Kidney (tissue), 14 donors: Measurements from ENCODE around the gene MS4A10. TPM values are rescaled to one million over a fixed set of nuclear protein-coding genes. Genes with fewer than 3 reads are reported as not detected.
"Not testable (repeated sequence)": the region's sequence is repeated elsewhere in the genome, so short reads cannot be mapped to it uniquely, and the experiment has no call there.

Source experiments
- DNase-seq, 5 donors: peaks; one replicate each; pipeline ENCODE4 v3.0.0-alpha.2; 2013 to 2020
- FAIRE-seq: peaks from 2 replicates; lab custom pipeline; 2012; peaks lifted over from hg19 to GRCh38; lab: Jason Lieb, UNC
- H3K27ac ChIP-seq, 2 donors: one replicate each; pipeline ENCODE4 v1.7.0; 2013; ENCODE audit warnings: low read depth in 2 of 2, low read length in 2 of 2, inconsistent platforms in 1 of 2
- H3K27me3 ChIP-seq: one replicate; pipeline ENCODE4 v1.7.1; 2013; ENCODE audit warnings: low read length, inconsistent platforms; ENCODE audit not compliant: control insufficient read depth, insufficient read depth
- H3K36me3 ChIP-seq, 3 donors: one replicate each; pipeline versions ENCODE4 v1.7.0 to v1.7.1; 2013; ENCODE audit warnings: low read length in 3 of 3, control low read depth in 1 of 3, inconsistent platforms in 1 of 3; ENCODE audit not compliant: insufficient read depth in 3 of 3, control insufficient read depth in 2 of 3
- H3K4me1 ChIP-seq, 3 donors: one replicate each; pipeline versions ENCODE4 v1.7.0 to v1.7.1; 2013; ENCODE audit warnings: low read length in 3 of 3, inconsistent platforms in 1 of 3, low read depth in 1 of 3; ENCODE audit not compliant: control insufficient read depth in 2 of 3, insufficient read depth in 2 of 3
- H3K4me3 ChIP-seq, 3 donors: one replicate each; pipeline versions ENCODE4 v1.7.0 to v1.8.1; 2013; ENCODE audit warnings: low read length in 3 of 3, control low read depth in 1 of 3, inconsistent platforms in 1 of 3
- H3K9ac ChIP-seq, 3 donors: one replicate each; pipeline versions ENCODE4 v1.7.0 to v1.7.1; 2013; ENCODE audit warnings: low read length in 3 of 3, control low read depth in 1 of 3, inconsistent platforms in 1 of 3
- H3K9me3 ChIP-seq, 3 donors: one replicate each; pipeline versions ENCODE4 v1.7.0 to v1.7.1; 2013; ENCODE audit warnings: low read length in 3 of 3, control low read depth in 1 of 3, inconsistent platforms in 1 of 3; ENCODE audit not compliant: control insufficient read depth in 2 of 3, insufficient read depth in 1 of 3
- intact Hi-C: fragments of 100-400 bp; cut with DNase I; formaldehyde crosslinking; loops from one replicate; pipeline ENCODE4 v1.11.1; 2022
- polyA plus RNA-seq: library from polyadenylated mRNA; stranded (reverse); fragments of 350-450 nt; fragmentation: Illumina TruSeq; extraction: RNeasy Lipid Tissue Mini Kit (QIAGEN cat#74804); gene quantifications from one replicate; pipeline ENCODE4 v1.2.3, GENCODE V29; 2014; ENCODE audit warnings: low read depth, low replicate concordance; ENCODE audit not compliant: insufficient read depth
- total RNA-seq: library from RNA; stranded (reverse); fragmentation: NEBNext Ultra II Directional; extraction: Animal tissue kit (Norgen Biotek cat#: 25700); gene quantifications from one replicate; pipeline ENCODE4 v1.2.1, GENCODE V29; 2021
- TF ChIP-seq, protein P1 (sequence below): IDR thresholded peaks from 3 replicates; pipeline ENCODE4 v1.5.1; 2012; ENCODE audit warnings: mild to moderate bottlenecking, moderate library complexity, borderline replicate concordance; ENCODE audit not compliant: insufficient read depth; ENCODE audit errors: extremely low read depth
- donor health status: control.
- donor health status: control.
- donor health status: control.
- donor health status: control.
- donor health status: control.
- donor health status: DM: yes; HTN: yes; CAD: no.
- donor health status: Normal renal cell carcinoma (clear cell type).

MS4A10 gene
- total and polyA plus RNA-seq, 2 donors from 2014 or later: 1.1 TPM; not detected in 1

DNA sequence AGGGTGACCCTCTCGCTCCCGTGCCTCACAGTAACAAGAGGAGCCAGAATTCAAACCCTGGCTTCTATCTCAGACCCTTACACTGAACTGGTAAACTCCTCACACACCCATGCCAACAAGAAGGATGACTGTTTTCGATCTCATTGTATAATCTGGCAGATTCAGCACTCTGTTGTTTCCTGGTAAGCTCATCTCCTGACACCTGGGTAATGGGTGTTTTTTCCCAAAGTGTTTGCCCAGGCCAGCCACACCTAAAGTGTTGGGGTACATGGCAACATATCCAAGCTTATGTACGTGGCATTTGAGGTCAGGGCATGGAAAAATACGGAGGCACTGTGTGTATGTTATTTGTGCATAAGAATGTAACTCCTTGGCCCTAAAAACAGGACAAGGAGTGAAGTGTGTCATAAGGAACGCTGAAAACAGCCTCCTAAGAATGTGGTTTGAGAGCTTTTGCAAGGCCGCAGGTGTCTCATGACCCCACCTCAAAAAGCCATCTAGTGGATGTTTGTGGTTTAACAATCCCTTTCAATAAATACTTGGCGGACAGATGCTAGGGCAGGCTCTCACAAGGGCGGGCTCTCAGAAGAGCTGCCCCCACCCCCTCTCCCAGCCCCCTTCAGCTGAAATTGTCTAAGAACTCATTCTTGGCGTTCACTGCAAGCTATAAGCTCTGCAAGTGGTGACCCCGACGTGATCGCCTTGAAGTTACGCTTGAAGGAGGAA, 28.7 kb upstream of the MS4A10 start, which contains the start of gene MS4A15:
Gene MS4A15 (plus strand): TSS at position 561 of the 726 bp plus-strand sequence. CDS start 6,867 bp downstream, outside the sequence.
- Histone ChIP-seq H3K4me1 (no peaks in the 10 kb centered on the region), H3K27me3 (no peaks in the 10 kb centered on the region), H3K4me3 (no peak within 1 kb of the TSS), H3K9me3 (no peaks in the 10 kb centered on the region), H3K27ac (no peak within 1 kb of the TSS), H3K36me3 (no peaks in the 10 kb centered on the region), H3K9ac (no peak within 1 kb of the TSS)
- DNase-seq (peak in 2 of 5 donors; percentile 30 to 39), FAIRE-seq (no peak)
- TF ChIP-seq, protein P1, sequence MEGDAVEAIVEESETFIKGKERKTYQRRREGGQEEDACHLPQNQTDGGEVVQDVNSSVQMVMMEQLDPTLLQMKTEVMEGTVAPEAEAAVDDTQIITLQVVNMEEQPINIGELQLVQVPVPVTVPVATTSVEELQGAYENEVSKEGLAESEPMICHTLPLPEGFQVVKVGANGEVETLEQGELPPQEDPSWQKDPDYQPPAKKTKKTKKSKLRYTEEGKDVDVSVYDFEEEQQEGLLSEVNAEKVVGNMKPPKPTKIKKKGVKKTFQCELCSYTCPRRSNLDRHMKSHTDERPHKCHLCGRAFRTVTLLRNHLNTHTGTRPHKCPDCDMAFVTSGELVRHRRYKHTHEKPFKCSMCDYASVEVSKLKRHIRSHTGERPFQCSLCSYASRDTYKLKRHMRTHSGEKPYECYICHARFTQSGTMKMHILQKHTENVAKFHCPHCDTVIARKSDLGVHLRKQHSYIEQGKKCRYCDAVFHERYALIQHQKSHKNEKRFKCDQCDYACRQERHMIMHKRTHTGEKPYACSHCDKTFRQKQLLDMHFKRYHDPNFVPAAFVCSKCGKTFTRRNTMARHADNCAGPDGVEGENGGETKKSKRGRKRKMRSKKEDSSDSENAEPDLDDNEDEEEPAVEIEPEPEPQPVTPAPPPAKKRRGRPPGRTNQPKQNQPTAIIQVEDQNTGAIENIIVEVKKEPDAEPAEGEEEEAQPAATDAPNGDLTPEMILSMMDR: peak; percentile 23
- intact Hi-C loops: no loop called here

DNA sequence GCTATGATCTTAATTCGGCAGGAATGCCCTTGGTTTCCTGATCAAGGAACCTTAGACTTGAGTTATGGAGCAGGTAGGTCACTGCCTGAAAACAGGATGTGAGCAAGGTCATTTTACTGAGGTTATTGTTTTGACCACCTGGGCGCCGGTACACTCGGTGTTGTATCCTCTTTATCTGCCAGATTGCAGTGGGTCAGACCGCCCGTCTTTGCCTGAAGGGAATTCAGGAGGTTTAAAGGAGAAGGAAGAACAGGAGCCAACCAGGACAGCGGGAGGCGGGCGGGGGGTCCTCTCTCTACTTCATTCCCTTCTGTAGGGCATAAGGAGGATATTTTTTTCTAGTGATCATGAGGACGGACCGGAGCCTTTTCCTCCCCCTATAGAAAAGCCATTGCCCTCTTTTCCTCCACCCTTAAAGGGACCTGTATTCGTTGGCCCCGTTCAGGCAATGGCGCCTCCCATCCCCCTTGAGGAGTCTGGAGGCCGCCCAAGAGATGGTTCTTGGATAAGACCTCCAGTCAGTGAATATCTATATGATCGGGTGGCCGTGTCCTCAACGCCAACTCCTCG, 27.8 kb upstream of the MS4A10 start:
- Histone ChIP-seq H3K36me3 (no peaks in the 10 kb centered on the region), H3K27ac (no peak overlapping the region), H3K9ac (no peak overlapping the region), H3K9me3 (no peaks in the 10 kb centered on the region), H3K4me3 (no peak overlapping the region), H3K4me1 (no peaks in the 10 kb centered on the region), H3K27me3 (no peaks in the 10 kb centered on the region)
- intact Hi-C loops: no loop called here
- DNase-seq (no peak), FAIRE-seq (no peak)
- TF ChIP-seq, protein P1: no peak

DNA sequence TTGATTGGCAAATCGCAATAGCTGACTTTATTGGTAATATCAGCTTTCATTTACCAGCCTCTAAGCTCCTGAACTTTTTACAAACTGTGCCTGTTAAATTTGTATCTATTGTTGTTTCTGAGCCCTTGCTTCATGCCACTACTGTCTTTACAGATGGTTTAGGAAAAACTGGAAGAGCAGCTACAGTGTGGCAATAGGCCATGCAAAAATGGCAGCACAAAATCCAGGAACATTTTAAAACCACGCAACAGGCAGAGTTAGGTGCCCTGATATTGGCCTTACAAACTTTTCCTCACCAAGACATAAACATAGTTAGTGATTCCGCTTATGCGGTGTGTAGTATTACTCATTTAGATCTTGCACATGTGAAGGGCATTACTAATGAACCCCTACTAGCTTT, 26.5 kb upstream of the MS4A10 start:
- H3K36me3 ChIP-seq, DNase-seq, H3K27me3 ChIP-seq, H3K4me1 ChIP-seq, FAIRE-seq, intact Hi-C loops, H3K9me3 ChIP-seq, H3K9ac ChIP-seq, H3K27ac ChIP-seq, H3K4me3 ChIP-seq: not testable (repeated sequence)

DNA sequence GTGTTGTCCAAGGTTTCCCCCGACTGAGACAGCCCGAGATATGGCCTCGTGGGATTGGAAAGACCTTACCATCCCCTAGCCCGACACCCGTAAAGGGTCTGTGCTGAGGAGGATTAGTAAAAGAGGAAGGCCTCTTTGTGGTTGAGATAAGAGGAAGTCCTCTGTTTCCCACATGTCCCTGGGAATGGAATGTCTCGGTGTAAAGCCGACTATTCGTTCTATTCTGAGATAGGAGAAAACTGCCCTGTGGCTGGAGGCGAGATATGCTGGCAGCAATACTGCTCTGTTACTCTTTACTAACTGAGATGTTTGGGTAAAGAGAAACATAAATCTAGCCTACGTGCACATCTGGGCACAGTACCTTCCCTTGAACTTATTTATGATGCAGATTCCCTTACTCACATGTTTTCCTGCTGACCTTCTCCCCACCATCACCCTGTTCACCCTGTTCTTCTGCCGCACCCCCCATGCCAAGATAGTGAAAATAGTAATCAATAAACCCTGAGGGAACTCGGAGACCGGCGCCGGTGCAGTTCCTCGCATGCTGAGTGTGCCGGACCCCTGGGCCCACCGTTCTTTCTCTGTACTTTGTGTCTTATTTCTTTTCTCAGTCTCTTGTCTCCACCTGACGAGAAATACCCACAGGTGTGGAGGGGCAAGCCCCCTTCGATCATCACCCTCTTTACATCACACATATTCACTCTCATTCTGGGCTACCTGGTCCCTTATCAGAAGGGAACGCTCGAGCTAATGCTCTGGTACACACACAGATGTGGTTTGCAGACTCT, 25.5 kb upstream of the MS4A10 start:
- DNase-seq, H3K4me1 ChIP-seq, H3K4me3 ChIP-seq, H3K9ac ChIP-seq, FAIRE-seq, intact Hi-C loops, H3K27ac ChIP-seq, H3K27me3 ChIP-seq, H3K36me3 ChIP-seq, H3K9me3 ChIP-seq: not testable (repeated sequence)
